GM12878 (cell line): Measurements from ENCODE around the gene ZMIZ1. TPM values are rescaled to one million over a fixed set of nuclear protein-coding genes. Genes with fewer than 3 reads are reported as not detected.

ENCODE experiments used
- ATAC-seq: fragments of 200-7000 bp; cut with Tn5 transposase; 3 replicates; pipeline ENCODE4 v1.9.1; 2020; ENCODE audit warnings: mild to moderate bottlenecking, moderate library complexity
- BruUV-seq: library from RNA; stranded (reverse); fragments of 400-500 nt; replicated peaks from 2 replicates; lab custom pipeline; 2021; lab: Mats Ljungman, UMichigan
- CTCF ChIA-PET: fragments of 300-600 bp; sonication (Branson Sonifier 250); formaldehyde crosslinking; extraction: SDS; loops from one replicate; lab custom pipeline; 2021; ENCODE audit warnings: inconsistent platforms; lab: Yijun Ruan, JAX
- POLR2A ChIA-PET: fragments of 350-600 bp; formaldehyde crosslinking; extraction: SDS; loops from one replicate; lab custom pipeline; 2021; ENCODE audit warnings: inconsistent platforms; lab: Charles Lee
- RAD21 ChIA-PET: fragments of 300-600 bp; sonication (Branson Sonifier 250); formaldehyde crosslinking; loops from one replicate; lab custom pipeline; 2023; ENCODE audit warnings: antibody characterized with exemption; ENCODE audit not compliant: unreplicated experiment; lab: Charles Lee
- SMC1A ChIA-PET: fragments of 300-600 bp; sonication (Branson Sonifier 250); formaldehyde crosslinking; loops from one replicate; lab custom pipeline; 2023; ENCODE audit not compliant: unreplicated experiment, uncharacterized antibody; lab: Charles Lee
- DNase-seq: peaks from one replicate; pipeline ENCODE4 v3.0.0-alpha.2; 2011; ENCODE audit warnings: low read depth, low spot score
- FAIRE-seq: peaks from 3 replicates; lab custom pipeline; 2011; peaks lifted over from hg19 to GRCh38; lab: Jason Lieb, UNC
- H2AFZ ChIP-seq: 2 replicates; pipeline ENCODE4 v1.6.0; 2011; ENCODE audit warnings: low read depth, low read length, control low read depth; ENCODE audit not compliant: control insufficient read depth
- H3K27ac ChIP-seq: 2 replicates; pipeline ENCODE4 v1.5.1; 2011; ENCODE audit warnings: control low read depth; ENCODE audit not compliant: control insufficient read depth, insufficient read depth
- H3K27me3 ChIP-seq, 2 experiments: replicated peaks in 1 of 2; 2 replicates each; pipeline versions ENCODE4 v1.6.0 to v1.6.1; 2011; ENCODE audit warnings: low read length in 1 of 2; ENCODE audit not compliant: control insufficient read depth in 2 of 2, insufficient read depth in 2 of 2
- H3K36me3 ChIP-seq, 2 experiments: 2 replicates each; pipeline ENCODE4 v1.5.1; 2011; ENCODE audit warnings: low read length in 1 of 2; ENCODE audit not compliant: control insufficient read depth in 2 of 2, insufficient read depth in 2 of 2
- H3K4me1 ChIP-seq: 2 replicates; pipeline ENCODE4 v1.6.1; 2011; ENCODE audit warnings: mild to moderate bottlenecking, low read length, moderate library complexity, mixed read lengths; ENCODE audit not compliant: control insufficient read depth, insufficient read depth
- H3K4me2 ChIP-seq: 2 replicates; pipeline ENCODE4 v1.6.0; 2011; ENCODE audit warnings: control low read depth; ENCODE audit not compliant: control insufficient read depth, insufficient read depth
- H3K4me3 ChIP-seq: fragments of 200-600 bp; sonication (generic); 2 replicates; pipeline ENCODE4 v1.5.1; 2016
- H3K79me2 ChIP-seq: 2 replicates; pipeline ENCODE4 v1.6.0; 2011; ENCODE audit warnings: low read length; ENCODE audit not compliant: control insufficient read depth, insufficient read depth
- H3K9ac ChIP-seq: 2 replicates; pipeline ENCODE4 v1.8.0; 2011; ENCODE audit warnings: low read length, control low read depth, mixed read lengths; ENCODE audit not compliant: control insufficient read depth, insufficient read depth
- H3K9me3 ChIP-seq: replicated peaks from 3 replicates; pipeline ENCODE4 v1.5.1; 2011; ENCODE audit warnings: mild to moderate bottlenecking, low read length; ENCODE audit not compliant: control insufficient read depth, insufficient read depth
- H4K20me1 ChIP-seq: 2 replicates; pipeline ENCODE4 v1.6.0; 2011; ENCODE audit not compliant: control insufficient read depth, insufficient read depth
- CHD1 ChIP-seq: IDR thresholded peaks from 2 replicates; pipeline ENCODE4 v1.6.1; 2012; ENCODE audit warnings: low read depth, low read length, improper control_type of control experiment
- PML ChIP-seq: IDR thresholded peaks from 2 replicates; pipeline ENCODE4 v1.6.1; 2012; ENCODE audit warnings: low read length, inconsistent platforms
- SPI1 ChIP-seq: IDR thresholded peaks from 2 replicates; pipeline ENCODE4 v1.6.1; 2011; ENCODE audit warnings: low read depth, mild to moderate bottlenecking, low read length, moderate library complexity, borderline replicate concordance; ENCODE audit not compliant: insufficient read depth
- WGBS: methylation state at CpG from one replicate; pipeline ENCODE4 v1.1.6; 2016; ENCODE audit warnings: low lambda C conversion rate; ENCODE audit not compliant: insufficient replicate concordance, insufficient coverage; ENCODE audit errors: missing lambda C conversion rate; 5-methylcytosine and 5-hydroxymethylcytosine counted together
- in situ Hi-C: fragments of 300-500 bp; cut with MboI; formaldehyde crosslinking; loops from 9 replicates; pipeline ENCODE4 v1.14.3; 2018; ENCODE audit warnings: mixed read lengths
- intact Hi-C: fragments of 100-400 bp; cut with micrococcal nuclease; formaldehyde crosslinking; loops from one replicate; pipeline ENCODE4 v1.14.2; 2022; ENCODE audit not compliant: unreplicated experiment
- polyA plus RNA-seq, 11 experiments: library from polyadenylated mRNA; depleted of rRNA in 4 of 11; unstranded in 6 of 11; stranded (reverse) in 5 of 11; fragments of >200 nt; fragmentation: Nextera tagmentation in 4 of 11; fragmentation: Illumina TruSeq in 1 of 11; extraction: Ambion mirVana in 4 of 11; extraction: Trizol in 1 of 11; gene quantifications; 1 replicate in 1 of 11; 2 replicates in 10 of 11; pipeline versions ENCODE4 v1.2.1 to v1.2.3, GENCODE V29; 2011 to 2016; ENCODE audit warnings: inconsistent platforms in 2 of 11, missing spikeins in 2 of 11, low read depth in 1 of 11
- total RNA-seq, 4 experiments: library from RNA; depleted of rRNA in 3 of 4; stranded (reverse); fragments of >200 nt in 3 of 4; fragmentation: Illumina TruSeq in 1 of 4; extraction: Trizol in 1 of 4; gene quantifications; 2 replicates each; pipeline versions ENCODE4 v1.2.1 to v1.2.3, GENCODE V29; 2013 to 2021
- TF ChIP-seq, protein P1 (sequence below): fragments of 450-650 bp; IDR thresholded peaks from 2 replicates; pipeline ENCODE4 v1.6.1; 2017; ENCODE audit warnings: mild to moderate bottlenecking, moderate library complexity

The ZMIZ1 gene
- total and polyA plus RNA-seq, 10 of the 15 experiments (the other 5 are each of a cell fraction or from before 2014, with no cell fraction given) = 3.1 to 82.3 (median 14.9) TPM

DNA sequence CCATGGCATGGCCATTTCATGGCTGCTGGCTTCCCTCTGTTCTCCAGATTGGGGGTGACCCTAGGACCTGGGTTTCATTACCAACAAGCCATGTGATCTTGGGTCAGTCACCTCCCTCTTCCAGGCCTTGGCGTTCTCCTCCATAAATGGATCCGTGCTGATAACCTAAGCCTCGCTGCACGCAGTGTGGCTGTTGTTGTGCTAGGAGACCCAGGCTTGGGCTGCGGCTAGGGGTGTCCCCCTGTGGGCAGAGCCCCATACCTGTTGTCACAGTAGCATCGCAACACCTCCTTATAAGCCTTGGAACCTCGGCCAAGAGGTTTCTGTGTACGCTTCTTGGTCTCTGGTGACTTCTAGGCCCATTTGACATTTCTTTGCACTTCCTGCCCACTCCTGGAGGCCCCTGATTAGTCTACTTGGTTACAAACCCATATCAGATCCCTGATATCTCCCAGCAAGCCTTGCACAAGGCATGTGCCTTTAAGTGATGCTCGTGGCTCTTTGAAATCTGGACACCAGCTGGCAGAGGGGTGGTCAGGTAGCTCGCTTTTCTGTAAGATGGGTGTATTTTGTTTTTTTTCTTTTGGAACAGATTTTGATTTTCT, 23.6 kb downstream of the ZMIZ1 start (continued):
- TF ChIP-seq, protein P1, sequence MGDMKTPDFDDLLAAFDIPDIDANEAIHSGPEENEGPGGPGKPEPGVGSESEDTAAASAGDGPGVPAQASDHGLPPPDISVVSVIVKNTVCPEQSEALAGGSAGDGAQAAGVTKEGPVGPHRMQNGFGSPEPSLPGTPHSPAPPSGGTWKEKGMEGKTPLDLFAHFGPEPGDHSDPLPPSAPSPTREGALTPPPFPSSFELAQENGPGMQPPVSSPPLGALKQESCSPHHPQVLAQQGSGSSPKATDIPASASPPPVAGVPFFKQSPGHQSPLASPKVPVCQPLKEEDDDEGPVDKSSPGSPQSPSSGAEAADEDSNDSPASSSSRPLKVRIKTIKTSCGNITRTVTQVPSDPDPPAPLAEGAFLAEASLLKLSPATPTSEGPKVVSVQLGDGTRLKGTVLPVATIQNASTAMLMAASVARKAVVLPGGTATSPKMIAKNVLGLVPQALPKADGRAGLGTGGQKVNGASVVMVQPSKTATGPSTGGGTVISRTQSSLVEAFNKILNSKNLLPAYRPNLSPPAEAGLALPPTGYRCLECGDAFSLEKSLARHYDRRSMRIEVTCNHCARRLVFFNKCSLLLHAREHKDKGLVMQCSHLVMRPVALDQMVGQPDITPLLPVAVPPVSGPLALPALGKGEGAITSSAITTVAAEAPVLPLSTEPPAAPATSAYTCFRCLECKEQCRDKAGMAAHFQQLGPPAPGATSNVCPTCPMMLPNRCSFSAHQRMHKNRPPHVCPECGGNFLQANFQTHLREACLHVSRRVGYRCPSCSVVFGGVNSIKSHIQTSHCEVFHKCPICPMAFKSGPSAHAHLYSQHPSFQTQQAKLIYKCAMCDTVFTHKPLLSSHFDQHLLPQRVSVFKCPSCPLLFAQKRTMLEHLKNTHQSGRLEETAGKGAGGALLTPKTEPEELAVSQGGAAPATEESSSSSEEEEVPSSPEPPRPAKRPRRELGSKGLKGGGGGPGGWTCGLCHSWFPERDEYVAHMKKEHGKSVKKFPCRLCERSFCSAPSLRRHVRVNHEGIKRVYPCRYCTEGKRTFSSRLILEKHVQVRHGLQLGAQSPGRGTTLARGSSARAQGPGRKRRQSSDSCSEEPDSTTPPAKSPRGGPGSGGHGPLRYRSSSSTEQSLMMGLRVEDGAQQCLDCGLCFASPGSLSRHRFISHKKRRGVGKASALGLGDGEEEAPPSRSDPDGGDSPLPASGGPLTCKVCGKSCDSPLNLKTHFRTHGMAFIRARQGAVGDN = no peak
- no peak for TF ChIP-seq CHD1

DNA sequence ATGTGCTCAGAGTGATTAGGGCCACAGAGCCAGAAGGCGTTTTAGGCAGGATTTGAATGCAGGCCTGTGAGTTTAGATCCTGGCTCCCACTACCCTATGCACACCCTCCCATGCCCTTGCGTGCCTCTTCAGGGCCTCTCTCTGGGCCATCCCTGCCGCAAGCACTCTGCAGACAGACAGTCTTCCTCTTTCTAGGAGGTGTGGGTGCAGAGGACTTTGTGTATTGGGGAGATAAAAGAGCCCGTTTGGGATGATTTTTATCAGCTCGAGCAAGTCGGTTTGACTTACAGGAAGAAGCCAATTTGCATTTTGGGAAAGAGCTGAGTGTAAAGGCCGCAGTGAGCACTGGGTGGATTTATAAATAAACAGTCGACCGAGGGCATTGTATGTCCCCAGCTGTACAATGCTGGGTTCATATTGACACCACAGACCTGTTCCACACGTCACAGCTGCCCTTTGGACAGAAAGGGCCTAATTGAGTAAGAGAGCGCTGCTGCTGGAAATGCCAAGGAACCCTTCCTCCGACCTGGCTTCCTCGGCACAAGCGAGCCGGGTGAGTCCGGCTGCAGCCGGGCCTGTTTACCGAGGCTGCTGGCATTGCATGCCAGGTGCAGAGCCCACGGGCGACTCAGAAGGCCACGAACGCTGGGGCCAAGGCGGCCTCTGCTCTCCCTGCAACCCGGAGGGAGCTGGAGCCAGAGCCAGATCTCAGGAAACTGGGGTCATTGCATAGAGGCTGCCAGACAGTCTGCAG, 25.1 kb downstream of the ZMIZ1 start:
- H3K27ac ChIP-seq = no peak overlapping the region; the same call in 1 of the 2 replicates
- no peaks in the 10 kb centered on the region for H3K36me3 ChIP-seq
- H3K27me3 ChIP-seq = no peaks in the 10 kb centered on the region
- peaks cover 30% of the 10 kb centered on the region for H3K4me1 ChIP-seq
- ChIA-PET CTCF (interaction anchor here (1.2 kb wide), 1 partner anchor 20 kb away, joined by 3 read pairs; no protein-coding TSS in a partner anchor), POLR2A (interaction anchor here (0.7 kb wide), 1 partner anchor 123 kb away, joined by 4 read pairs; no protein-coding TSS in a partner anchor), SMC1A (interaction anchor here (0.9 kb wide), 1 partner anchor 11 kb away, joined by 3 read pairs; no protein-coding TSS in a partner anchor), RAD21 (interaction anchor here (0.6 kb wide), 1 partner anchor 1064 kb away, joined by 4 read pairs; the partner anchor contains the start of gene POLR3A)
- H2AFZ ChIP-seq = peak overlapping the region; percentile 24; the same call in 1 of the 2 replicates
- in situ Hi-C loops (no loop called here), intact Hi-C loops (no loop called here)
- no peak overlapping the region; the same call in 1 of the 2 replicates for H3K9ac ChIP-seq
- peak overlapping the region; percentile 46 for H3K4me2 ChIP-seq
- H3K4me3 ChIP-seq = no peak overlapping the region
- DNase-seq = peak; percentile 39
- no peaks in the 10 kb centered on the region for H4K20me1 ChIP-seq
- 26% methylated on average over 24 of the region's 24 CpGs for WGBS
- no peaks in the 10 kb centered on the region for H3K9me3 ChIP-seq
- no peak for TF ChIP-seq PML
- TF ChIP-seq SPI1 = peak; percentile 35; the same call in 1 of the 2 replicates
- H3K79me2 ChIP-seq = no peaks in the 10 kb centered on the region
- FAIRE-seq = peak; percentile 23
- ATAC-seq = no peak; the same call in 2 of the 3 replicates
- no TSS peak for BruUV-seq
